ENCODE results near the gene SFT2D2. TPM values are rescaled to one million over a fixed set of nuclear protein-coding genes. Genes with fewer than 3 reads are reported as not detected.

The SFT2D2 gene
- total RNA-seq, 3 donors from 2014 or later (not counting 1 experiment from before 2014, with no cell fraction given) = 91.8 to 118 (median 116) TPM

GRCh38 chr1:168293356-168293755 lies 67.6 kb downstream of the SFT2D2 start:
- Histone ChIP-seq H3K9me3 (ENCODE audit: control insufficient read depth, insufficient read depth, low read length) (no peaks in the 10 kb centered on the region), H3K4me3 (ENCODE audit: low read length) (no peak overlapping the region), H3K4me1 (ENCODE audit: control insufficient read depth, insufficient read depth, low read length) (no peaks in the 10 kb centered on the region), H3K27me3 (ENCODE audit: control insufficient read depth, insufficient read depth, low read length) (no peaks in the 10 kb centered on the region), H3K36me3 (ENCODE audit: control insufficient read depth, insufficient read depth, low read length) (no peaks in the 10 kb centered on the region), H3K27ac (ENCODE audit: low read length) (no peak overlapping the region)
- Mint-ChIP-seq H3K27ac (no peak overlapping the region), H3K9me3 (no peaks in the 10 kb centered on the region), H3K4me1 (no peaks in the 10 kb centered on the region), H3K4me3 (no peak overlapping the region), H3K27me3 (ENCODE audit: low read depth in 2 of 2) (no peaks in the 10 kb centered on the region), H3K36me3 (no peaks in the 10 kb centered on the region)
- DNase-seq (no peak), ATAC-seq (no peak)
- no peak for TF ChIP-seq CTCF (IDR thresholded peaks at IDR 0.05)
- intact Hi-C loops (cut with micrococcal nuclease) = no loop called here
- WGBS (ENCODE audit: insufficient coverage) = 100% methylated on average over 1 of the region's 1 CpG

- no peaks in the 10 kb centered on the region for H3K4me1 ChIP-seq (ENCODE audit: control insufficient read depth, insufficient read depth, low read length)
- Mint-ChIP-seq H3K4me3 (no peak overlapping the region), H3K9me3 (no peaks in the 10 kb centered on the region), H3K27ac (no peak overlapping the region), H3K36me3 (no peaks in the 10 kb centered on the region), H3K4me1 (no peaks in the 10 kb centered on the region), H3K27me3 (ENCODE audit: low read depth in 2 of 2) (no peaks in the 10 kb centered on the region)
- H3K27ac ChIP-seq (ENCODE audit: low read length) = no peak overlapping the region
- intact Hi-C loops (cut with micrococcal nuclease) = no loop called here
- no peak overlapping the region for H3K4me3 ChIP-seq (ENCODE audit: low read length)
- H3K36me3 ChIP-seq (ENCODE audit: control insufficient read depth, insufficient read depth, low read length) = no peaks in the 10 kb centered on the region
- ATAC-seq (no peak), DNase-seq (no peak)
- no peaks in the 10 kb centered on the region for H3K27me3 ChIP-seq (ENCODE audit: control insufficient read depth, insufficient read depth, low read length)
- TF ChIP-seq CTCF (IDR thresholded peaks at IDR 0.05) = no peak
- H3K9me3 ChIP-seq (ENCODE audit: control insufficient read depth, insufficient read depth, low read length) = no peaks in the 10 kb centered on the region
- 92% methylated on average over 7 of the region's 8 CpGs for WGBS (ENCODE audit: insufficient coverage)
Observed at GRCh38 chr1:168295411-168296114, 69.8 kb downstream of the SFT2D2 start.

- no peaks in the 10 kb centered on the region for H3K27me3 ChIP-seq (ENCODE audit: control insufficient read depth, insufficient read depth, low read length)
- H3K27ac ChIP-seq (ENCODE audit: low read length) = no peak overlapping the region
- H3K9me3 Mint-ChIP-seq = no peaks in the 10 kb centered on the region
- H3K4me1 ChIP-seq (ENCODE audit: control insufficient read depth, insufficient read depth, low read length) = no peaks in the 10 kb centered on the region
- ATAC-seq (no peak), DNase-seq (no peak)
- no peaks in the 10 kb centered on the region for H3K27me3 Mint-ChIP-seq (ENCODE audit: low read depth in 2 of 2)
- no peak for TF ChIP-seq CTCF (IDR thresholded peaks at IDR 0.05)
- H3K36me3 Mint-ChIP-seq = no peaks in the 10 kb centered on the region
- no peak overlapping the region for H3K27ac Mint-ChIP-seq
- H3K36me3 ChIP-seq (ENCODE audit: control insufficient read depth, insufficient read depth, low read length) = no peaks in the 10 kb centered on the region
- H3K4me1 Mint-ChIP-seq = no peaks in the 10 kb centered on the region
- 94% methylated on average over 3 of the region's 7 CpGs for WGBS (ENCODE audit: insufficient coverage)
- intact Hi-C loops (cut with micrococcal nuclease) = no loop called here
- H3K4me3 ChIP-seq (ENCODE audit: low read length) = no peak overlapping the region
- H3K9me3 ChIP-seq (ENCODE audit: control insufficient read depth, insufficient read depth, low read length) = no peaks in the 10 kb centered on the region
- H3K4me3 Mint-ChIP-seq = no peak overlapping the region
Observed at GRCh38 chr1:168297019-168297730, 71.4 kb downstream of the SFT2D2 start.
